Keratinocyte (primary cell): Measurements from ENCODE around the gene HEBP2.
"Not testable (repeated sequence)": the region's sequence is repeated elsewhere in the genome, so short reads cannot be mapped to it uniquely, and the experiment has no call there.

Source experiments
- EZH2 ChIP-seq: IDR thresholded peaks from one replicate; pipeline ENCODE4 v1.6.1; 2012; ENCODE audit warnings: inconsistent platforms, mild to moderate bottlenecking, low read length, moderate library complexity
- TF ChIP-seq, protein P1 (sequence below), 3 experiments: IDR thresholded peaks in 1 of 3; conservative IDR thresholded peaks in 1 of 3; optimal IDR thresholded peaks in 1 of 3; 2 replicates in 2 of 3; 3 replicates in 1 of 3; pipeline versions ENCODE3 to v1.5.1; 2011; ENCODE audit warnings: low read length in 3 of 3, mild to moderate bottlenecking in 3 of 3, moderate library complexity in 2 of 3, control low read depth in 1 of 3, inconsistent platforms in 1 of 3; ENCODE audit not compliant: insufficient read depth in 2 of 3; ENCODE audit errors: extremely low read depth in 1 of 3

DNA sequence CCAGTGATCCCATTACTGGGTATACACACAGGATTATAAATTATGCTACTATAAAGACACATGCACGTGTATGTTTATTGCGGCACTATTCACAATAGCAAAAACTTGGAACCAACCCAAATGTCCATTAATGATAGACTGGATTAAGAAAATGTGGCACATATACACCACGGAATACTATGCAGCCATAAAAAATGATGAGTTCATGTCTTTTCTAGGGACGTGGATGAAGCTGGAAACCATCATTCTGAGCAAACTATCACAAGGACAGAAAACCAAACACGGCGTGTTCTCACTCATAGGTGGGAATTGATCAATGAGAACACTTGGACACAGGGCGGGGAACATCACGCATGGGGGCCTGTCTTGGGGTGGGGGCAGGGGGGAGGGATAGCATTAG, 35.3 kb upstream of the HEBP2 start:
- TF ChIP-seq, protein P1, sequence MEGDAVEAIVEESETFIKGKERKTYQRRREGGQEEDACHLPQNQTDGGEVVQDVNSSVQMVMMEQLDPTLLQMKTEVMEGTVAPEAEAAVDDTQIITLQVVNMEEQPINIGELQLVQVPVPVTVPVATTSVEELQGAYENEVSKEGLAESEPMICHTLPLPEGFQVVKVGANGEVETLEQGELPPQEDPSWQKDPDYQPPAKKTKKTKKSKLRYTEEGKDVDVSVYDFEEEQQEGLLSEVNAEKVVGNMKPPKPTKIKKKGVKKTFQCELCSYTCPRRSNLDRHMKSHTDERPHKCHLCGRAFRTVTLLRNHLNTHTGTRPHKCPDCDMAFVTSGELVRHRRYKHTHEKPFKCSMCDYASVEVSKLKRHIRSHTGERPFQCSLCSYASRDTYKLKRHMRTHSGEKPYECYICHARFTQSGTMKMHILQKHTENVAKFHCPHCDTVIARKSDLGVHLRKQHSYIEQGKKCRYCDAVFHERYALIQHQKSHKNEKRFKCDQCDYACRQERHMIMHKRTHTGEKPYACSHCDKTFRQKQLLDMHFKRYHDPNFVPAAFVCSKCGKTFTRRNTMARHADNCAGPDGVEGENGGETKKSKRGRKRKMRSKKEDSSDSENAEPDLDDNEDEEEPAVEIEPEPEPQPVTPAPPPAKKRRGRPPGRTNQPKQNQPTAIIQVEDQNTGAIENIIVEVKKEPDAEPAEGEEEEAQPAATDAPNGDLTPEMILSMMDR (optimal IDR thresholded peaks at IDR 0.05 in 1 of 3, IDR thresholded peaks at IDR 0.05 in 1 of 3, conservative IDR thresholded peaks at IDR 0.05 in 1 of 3; ENCODE audit: extremely low read depth in 1 of 3, insufficient read depth in 2 of 3, low read length in 3 of 3), result not testable (repeated sequence)
- not testable (repeated sequence) for TF ChIP-seq EZH2
